HEK293T (cell line): ENCODE results near the gene TSEN15.

Source experiments
- CTCF ChIA-PET: fragments of 350-600 bp; formaldehyde crosslinking; extraction: SDS; loops from one replicate; lab custom pipeline; 2021; ENCODE audit warnings: antibody characterized with exemption, inconsistent platforms; lab: Yijun Ruan, JAX
- POLR2A ChIA-PET: fragments of 350-600 bp; formaldehyde crosslinking; extraction: SDS; loops from one replicate; lab custom pipeline; 2020; ENCODE audit warnings: antibody characterized with exemption, inconsistent platforms; lab: Yijun Ruan, JAX
- DNase-seq: peaks from one replicate; pipeline ENCODE4 v3.0.0; 2012; ENCODE audit warnings: mixed read lengths; ENCODE audit errors: extremely low spot score
- ARNT ChIP-seq: fragments of 450-650 bp; IDR thresholded peaks from 2 replicates; pipeline ENCODE4 v1.6.1; 2017; ENCODE audit warnings: mild to moderate bottlenecking
- BHLHE40 ChIP-seq: fragments of 450-650 bp; IDR thresholded peaks from 2 replicates; pipeline ENCODE4 v1.6.1; 2016; ENCODE audit warnings: mild to moderate bottlenecking, moderate library complexity, borderline replicate concordance
- CTBP1 ChIP-seq: fragments of 450-650 bp; IDR thresholded peaks from 2 replicates; pipeline ENCODE4 v1.6.1; 2016; ENCODE audit warnings: borderline replicate concordance
- ELF4 ChIP-seq: fragments of 450-650 bp; IDR thresholded peaks from 2 replicates; pipeline ENCODE4 v1.6.1; 2017; ENCODE audit warnings: antibody characterized with exemption
- FOXA1 ChIP-seq: fragments of 450-650 bp; IDR thresholded peaks from 2 replicates; pipeline ENCODE4 v1.6.1; 2016; ENCODE audit warnings: mild to moderate bottlenecking
- FOXK2 ChIP-seq: fragments of 450-650 bp; IDR thresholded peaks from 2 replicates; pipeline ENCODE4 v1.6.1; 2016; ENCODE audit warnings: mild to moderate bottlenecking
- FOXM1 ChIP-seq: fragments of 450-650 bp; IDR thresholded peaks from 2 replicates; pipeline ENCODE4 v1.6.1; 2017; ENCODE audit warnings: mild to moderate bottlenecking, borderline replicate concordance
- HDGF ChIP-seq: fragments of 450-650 bp; IDR thresholded peaks from 2 replicates; pipeline ENCODE4 v1.6.1; 2017; ENCODE audit warnings: antibody characterized with exemption, borderline replicate concordance
- L3MBTL2 ChIP-seq: fragments of 450-650 bp; conservative IDR thresholded peaks from 2 replicates; pipeline ENCODE4 v1.6.1; 2016; ENCODE audit warnings: mild to moderate bottlenecking
- LEF1 ChIP-seq: fragments of 450-650 bp; IDR thresholded peaks from 2 replicates; pipeline ENCODE4 v1.6.1; 2017; ENCODE audit warnings: mild to moderate bottlenecking, borderline replicate concordance
- NFRKB ChIP-seq: fragments of 450-650 bp; IDR thresholded peaks from 2 replicates; pipeline ENCODE4 v1.6.1; 2016; ENCODE audit warnings: mild to moderate bottlenecking, moderate library complexity
- PKNOX1 ChIP-seq: fragments of 450-650 bp; IDR thresholded peaks from 2 replicates; pipeline ENCODE4 v1.6.1; 2016
- SP1 ChIP-seq: fragments of 450-650 bp; IDR thresholded peaks from 2 replicates; pipeline ENCODE4 v1.6.1; 2017
- SUZ12 ChIP-seq: fragments of 450-650 bp; IDR thresholded peaks from 2 replicates; pipeline ENCODE4 v1.6.1; 2016; ENCODE audit warnings: mild to moderate bottlenecking
- TARDBP ChIP-seq: fragments of 450-650 bp; IDR thresholded peaks from 2 replicates; pipeline ENCODE4 v1.6.1; 2016
- ZNF384 ChIP-seq: fragments of 450-650 bp; IDR thresholded peaks from 2 replicates; pipeline ENCODE4 v1.6.1; 2016

The TSEN15 gene

GRCh38 chr1:184080309-184080708 is 28.8 kb downstream of the TSEN15 start:
- no peak for TF ChIP-seq FOXM1
- TF ChIP-seq ARNT: no peak
- no peak for TF ChIP-seq PKNOX1
- no peak for TF ChIP-seq TARDBP
- POLR2A ChIA-PET: no interaction called here

DNA sequence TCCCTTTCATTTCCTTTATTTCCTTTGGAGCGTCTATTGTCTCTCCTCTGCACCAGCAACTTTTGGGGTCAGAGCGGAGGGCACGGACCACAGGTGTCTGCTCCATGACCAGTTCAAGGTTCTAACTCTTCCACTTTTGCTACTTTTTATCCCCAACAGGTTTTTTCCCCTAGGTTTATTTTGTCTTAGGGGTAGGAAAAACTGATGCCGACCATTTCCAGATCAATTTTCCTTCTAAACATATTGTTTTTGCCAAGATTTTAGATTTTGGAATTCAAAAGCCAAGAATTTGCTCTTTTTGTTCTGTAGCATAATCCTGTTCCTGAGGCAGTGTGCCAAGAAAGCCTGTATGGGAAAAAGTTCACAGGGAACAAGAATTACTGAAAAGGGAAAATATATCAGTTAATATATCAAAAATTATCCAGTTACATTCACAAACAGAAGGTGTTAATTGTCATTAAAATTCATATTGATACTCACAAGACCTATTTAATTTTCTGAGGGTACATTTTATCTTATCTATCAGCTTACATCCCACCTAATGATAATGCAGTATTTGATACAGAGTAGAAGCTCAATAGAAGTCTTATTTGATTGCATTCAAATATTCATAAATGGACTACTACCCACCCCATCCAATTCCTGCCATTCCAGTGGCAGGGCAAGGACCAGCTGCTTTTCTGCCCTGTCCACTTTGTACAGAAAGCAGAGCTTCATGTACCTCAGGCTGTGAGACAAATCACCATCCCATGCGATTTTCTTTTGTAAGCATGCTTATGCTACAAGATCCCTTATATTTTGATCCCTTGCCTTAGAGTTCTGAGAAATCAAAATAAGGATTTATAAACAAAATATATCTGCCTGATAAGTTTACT is 31.2 kb downstream of the TSEN15 start:
- CTCF ChIA-PET: no interaction called here
- TF ChIP-seq LEF1 (no peak), ARNT (no peak), FOXM1 (no peak), ZNF384 (no peak), BHLHE40 (no peak), SP1 (no peak), HDGF (no peak), PKNOX1 (no peak), L3MBTL2 (no peak), FOXK2 (no peak), NFRKB (no peak), SUZ12 (no peak), CTBP1 (no peak)
- no peak for DNase-seq
- POLR2A ChIA-PET: no interaction called here

More at GRCh38 chr1:184080309-184080708, 28.8 kb downstream of the TSEN15 start:
- no peak for DNase-seq
- CTCF ChIA-PET: interaction anchor here (0.6 kb wide), 1 partner anchor 92 kb away, joined by 3 read pairs; no protein-coding TSS in a partner anchor

- DNase-seq: no peak
- POLR2A ChIA-PET: interaction anchor here (2.0 kb wide), 1 partner anchor 34 kb away, joined by 6 read pairs; the partner anchor contains the start of gene TSEN15
- CTCF ChIA-PET: no interaction called here
- TF ChIP-seq SP1: no peak
- no peak for TF ChIP-seq ARNT
- no peak for TF ChIP-seq TARDBP
- no peak for TF ChIP-seq SUZ12
- TF ChIP-seq PKNOX1: no peak
- TF ChIP-seq NFRKB: no peak
- TF ChIP-seq ELF4: no peak
- no peak for TF ChIP-seq FOXK2
- TF ChIP-seq LEF1: no peak
- no peak for TF ChIP-seq L3MBTL2
- TF ChIP-seq FOXA1: no peak
- TF ChIP-seq HDGF: no peak
- TF ChIP-seq BHLHE40: no peak
- no peak for TF ChIP-seq ZNF384
- TF ChIP-seq FOXM1: no peak
- no peak for TF ChIP-seq CTBP1
These were observed 34.1 kb downstream of the TSEN15 start for GRCh38 chr1:184085667-184086066.

GRCh38 chr1:184088037-184088436 is 36.5 kb downstream of the TSEN15 start:
- DNase-seq: no peak
- TF ChIP-seq ELF4 (no peak), ARNT (no peak), LEF1 (no peak), ZNF384 (no peak), HDGF (no peak), TARDBP (no peak), FOXA1 (no peak), SP1 (no peak), PKNOX1 (no peak), L3MBTL2 (no peak), SUZ12 (no peak), FOXM1 (no peak), CTBP1 (no peak), FOXK2 (no peak), NFRKB (no peak), BHLHE40 (no peak)
- CTCF ChIA-PET: no interaction called here
- POLR2A ChIA-PET: no interaction called here

- ChIA-PET CTCF (no interaction called here), POLR2A (no interaction called here)
- no peak for DNase-seq
These were observed 41.5 kb downstream of the TSEN15 start for GRCh38 chr1:184093071-184093470.

More at GRCh38 chr1:184093071-184093470, 41.5 kb downstream of the TSEN15 start:
- TF ChIP-seq ARNT (no peak), FOXK2 (no peak), L3MBTL2 (no peak), LEF1 (no peak), HDGF (no peak), FOXM1 (no peak), PKNOX1 (no peak), FOXA1 (no peak), TARDBP (no peak), NFRKB (no peak), SUZ12 (no peak), ELF4 (no peak), BHLHE40 (no peak), ZNF384 (no peak)
